WI38 (cell line): ENCODE data around the gene SF3B2.
A peak's percentile ranks its signal among the peaks of the same experiment; 100 is the strongest.
"Not testable (repeated sequence)": the region's sequence is repeated elsewhere in the genome, so short reads cannot be mapped to it uniquely, and the experiment has no call there.

Source experiments
- H3K4me3 ChIP-seq: 2 replicates; pipeline ENCODE4 v1.5.1; 2011; ENCODE audit warnings: low read depth, mild to moderate bottlenecking, control low read depth, low read length
- CTCF ChIP-seq: IDR thresholded peaks from 2 replicates; pipeline ENCODE4 v1.5.1; 2012; ENCODE audit warnings: low read depth, mild to moderate bottlenecking, control low read depth, low read length

The SF3B2 gene

GRCh38 chr11:66107600-66108510 lies 55.7 kb downstream of the SF3B2 start:
- H3K4me3 ChIP-seq: no peak overlapping the region

GRCh38 chr11:66109294-66109693 lies 57.1 kb downstream of the SF3B2 start:
- no peak for TF ChIP-seq CTCF

More at GRCh38 chr11:66107600-66108510, 55.7 kb downstream of the SF3B2 start:
- no peak for TF ChIP-seq CTCF

GRCh38 chr11:66111158-66111557 lies 59.0 kb downstream of the SF3B2 start:
- no peak for TF ChIP-seq CTCF
- no peak overlapping the region for H3K4me3 ChIP-seq

More at GRCh38 chr11:66109294-66109693, 57.1 kb downstream of the SF3B2 start:
- H3K4me3 ChIP-seq: no peak overlapping the region

GRCh38 chr11:66112041-66112491 lies 59.9 kb downstream of the SF3B2 start:
- no peak overlapping the region for H3K4me3 ChIP-seq
- TF ChIP-seq CTCF: no peak

- peak overlapping the region; percentile 31 for H3K4me3 ChIP-seq
Measured at GRCh38 chr11:66112601-66113499, 60.7 kb downstream of the SF3B2 start.

GRCh38 chr11:66114957-66115356 lies 62.8 kb downstream of the SF3B2 start:
- not testable (repeated sequence) for H3K4me3 ChIP-seq

More at GRCh38 chr11:66112601-66113499, 60.7 kb downstream of the SF3B2 start:
- TF ChIP-seq CTCF: no peak

- H3K4me3 ChIP-seq: no peak overlapping the region
Measured at GRCh38 chr11:66115638-66116301, 63.6 kb downstream of the SF3B2 start.

More at GRCh38 chr11:66115638-66116301, 63.6 kb downstream of the SF3B2 start:
- TF ChIP-seq CTCF: no peak
